ENCODE data around the gene RAB28.

Gene RAB28

GRCh38 chr4:13478131-13478530 lies 6.0 kb downstream of the RAB28 start:
- peaks cover 30% of the 10 kb centered on the region for H3K4me1 ChIP-seq (ENCODE audit: control insufficient read depth, insufficient read depth, low read length, unreplicated experiment)
- H3K27me3 ChIP-seq (ENCODE audit: insufficient read depth, low read length): no peaks in the 10 kb centered on the region
- H3K79me2 ChIP-seq (ENCODE audit: control insufficient read depth, insufficient read depth, low read length, unreplicated experiment): peaks cover 26% of the 10 kb centered on the region
- no peak overlapping the region for H3K4me3 ChIP-seq (ENCODE audit: low read depth, low read length)
- 0 out of 2 replicates have a peak, but pooled peaks cover 7% of the 10 kb centered on the region for H3K36me3 ChIP-seq (ENCODE audit: insufficient read depth, low read length)
- no peak overlapping the region for H3K27ac ChIP-seq (ENCODE audit: low read depth, low read length)
- no peak overlapping the region for H2AFZ ChIP-seq (ENCODE audit: low read length, unreplicated experiment)

- Histone ChIP-seq H3K27me3 (ENCODE audit: insufficient read depth, low read length) (no peaks in the 10 kb centered on the region), H3K79me2 (ENCODE audit: control insufficient read depth, insufficient read depth, low read length, unreplicated experiment) (peaks cover 15% of the 10 kb centered on the region), H3K36me3 (ENCODE audit: insufficient read depth, low read length) (0 out of 2 replicates have a peak, but pooled peaks cover 7% of the 10 kb centered on the region), H3K27ac (ENCODE audit: low read depth, low read length) (no peak overlapping the region), H3K4me3 (ENCODE audit: low read depth, low read length) (no peak overlapping the region), H2AFZ (ENCODE audit: low read length, unreplicated experiment) (no peak overlapping the region), H3K4me1 (ENCODE audit: control insufficient read depth, insufficient read depth, low read length, unreplicated experiment) (peaks cover 20% of the 10 kb centered on the region)
These were observed 7.2 kb downstream of the RAB28 start for GRCh38 chr4:13476915-13477314.

GRCh38 chr4:13476152-13476551 lies 8.0 kb downstream of the RAB28 start:
- no peak overlapping the region for H2AFZ ChIP-seq (ENCODE audit: low read length, unreplicated experiment)
- H3K27ac ChIP-seq (ENCODE audit: low read depth, low read length): no peak overlapping the region
- peaks cover 14% of the 10 kb centered on the region for H3K4me1 ChIP-seq (ENCODE audit: control insufficient read depth, insufficient read depth, low read length, unreplicated experiment)
- no peak overlapping the region for H3K4me3 ChIP-seq (ENCODE audit: low read depth, low read length)
- H3K27me3 ChIP-seq (ENCODE audit: insufficient read depth, low read length): no peaks in the 10 kb centered on the region
- 0 out of 2 replicates have a peak, but pooled peaks cover 7% of the 10 kb centered on the region for H3K36me3 ChIP-seq (ENCODE audit: insufficient read depth, low read length)
- H3K79me2 ChIP-seq (ENCODE audit: control insufficient read depth, insufficient read depth, low read length, unreplicated experiment): peaks cover 11% of the 10 kb centered on the region

- Histone ChIP-seq H3K27ac (ENCODE audit: low read depth, low read length) (no peak overlapping the region), H3K27me3 (ENCODE audit: insufficient read depth, low read length) (no peaks in the 10 kb centered on the region), H3K4me3 (ENCODE audit: low read depth, low read length) (no peak overlapping the region), H3K36me3 (ENCODE audit: insufficient read depth, low read length) (0 out of 2 replicates have a peak, but pooled peaks cover 7% of the 10 kb centered on the region), H3K79me2 (ENCODE audit: control insufficient read depth, insufficient read depth, low read length, unreplicated experiment) (no peaks in the 10 kb centered on the region), H2AFZ (ENCODE audit: low read length, unreplicated experiment) (no peak overlapping the region), H3K4me1 (ENCODE audit: control insufficient read depth, insufficient read depth, low read length, unreplicated experiment) (peaks cover 4% of the 10 kb centered on the region)
These were observed 12.7 kb downstream of the RAB28 start for GRCh38 chr4:13471400-13471799.

GRCh38 chr4:13470379-13470778 lies 13.8 kb downstream of the RAB28 start:
- Histone ChIP-seq H3K79me2 (ENCODE audit: control insufficient read depth, insufficient read depth, low read length, unreplicated experiment) (peaks cover 5% of the 10 kb centered on the region), H2AFZ (ENCODE audit: low read length, unreplicated experiment) (no peak overlapping the region), H3K4me3 (ENCODE audit: low read depth, low read length) (no peak overlapping the region), H3K4me1 (ENCODE audit: control insufficient read depth, insufficient read depth, low read length, unreplicated experiment) (no peaks in the 10 kb centered on the region), H3K36me3 (ENCODE audit: insufficient read depth, low read length) (0 out of 2 replicates have a peak, but pooled peaks cover 7% of the 10 kb centered on the region), H3K27me3 (ENCODE audit: insufficient read depth, low read length) (no peaks in the 10 kb centered on the region), H3K27ac (ENCODE audit: low read depth, low read length) (no peak overlapping the region)

GRCh38 chr4:13464973-13465372 lies 19.2 kb downstream of the RAB28 start:
- Histone ChIP-seq H3K79me2 (ENCODE audit: control insufficient read depth, insufficient read depth, low read length, unreplicated experiment) (peaks cover 14% of the 10 kb centered on the region), H3K4me3 (ENCODE audit: low read depth, low read length) (no peak overlapping the region), H3K4me1 (ENCODE audit: control insufficient read depth, insufficient read depth, low read length, unreplicated experiment) (no peaks in the 10 kb centered on the region), H3K27me3 (ENCODE audit: insufficient read depth, low read length) (no peaks in the 10 kb centered on the region), H3K27ac (ENCODE audit: low read depth, low read length) (no peak overlapping the region), H2AFZ (ENCODE audit: low read length, unreplicated experiment) (no peak overlapping the region), H3K36me3 (ENCODE audit: insufficient read depth, low read length) (no peaks in the 10 kb centered on the region)

- Histone ChIP-seq H2AFZ (ENCODE audit: low read length, unreplicated experiment) (no peak overlapping the region), H3K36me3 (ENCODE audit: insufficient read depth, low read length) (no peaks in the 10 kb centered on the region), H3K79me2 (ENCODE audit: control insufficient read depth, insufficient read depth, low read length, unreplicated experiment) (peaks cover 14% of the 10 kb centered on the region), H3K4me1 (ENCODE audit: control insufficient read depth, insufficient read depth, low read length, unreplicated experiment) (no peaks in the 10 kb centered on the region), H3K4me3 (ENCODE audit: low read depth, low read length) (no peak overlapping the region), H3K27ac (ENCODE audit: low read depth, low read length) (no peak overlapping the region), H3K27me3 (ENCODE audit: insufficient read depth, low read length) (no peaks in the 10 kb centered on the region)
These were observed 19.6 kb downstream of the RAB28 start for GRCh38 chr4:13464543-13464942.

- Histone ChIP-seq H3K27ac (ENCODE audit: low read depth, low read length) (no peak overlapping the region), H3K4me1 (ENCODE audit: control insufficient read depth, insufficient read depth, low read length, unreplicated experiment) (no peaks in the 10 kb centered on the region), H3K79me2 (ENCODE audit: control insufficient read depth, insufficient read depth, low read length, unreplicated experiment) (peaks cover 14% of the 10 kb centered on the region), H3K27me3 (ENCODE audit: insufficient read depth, low read length) (no peaks in the 10 kb centered on the region), H2AFZ (ENCODE audit: low read length, unreplicated experiment) (no peak overlapping the region), H3K36me3 (ENCODE audit: insufficient read depth, low read length) (peaks cover under 1% of the 10 kb centered on the region; the same call in 1 of the 2 replicates), H3K4me3 (ENCODE audit: low read depth, low read length) (no peak overlapping the region)
These were observed 22.8 kb downstream of the RAB28 start for GRCh38 chr4:13461191-13461905.

GRCh38 chr4:13455411-13455810 lies 28.7 kb downstream of the RAB28 start:
- H2AFZ ChIP-seq (ENCODE audit: low read length, unreplicated experiment): no peak overlapping the region
- no peak overlapping the region for H3K27ac ChIP-seq (ENCODE audit: low read depth, low read length)
- no peaks in the 10 kb centered on the region for H3K27me3 ChIP-seq (ENCODE audit: insufficient read depth, low read length)
- H3K36me3 ChIP-seq (ENCODE audit: insufficient read depth, low read length): peaks cover 19% of the 10 kb centered on the region
- no peaks in the 10 kb centered on the region for H3K4me1 ChIP-seq (ENCODE audit: control insufficient read depth, insufficient read depth, low read length, unreplicated experiment)
- no peaks in the 10 kb centered on the region for H3K79me2 ChIP-seq (ENCODE audit: control insufficient read depth, insufficient read depth, low read length, unreplicated experiment)
- H3K4me3 ChIP-seq (ENCODE audit: low read depth, low read length): no peak overlapping the region

GRCh38 chr4:13454786-13455185 lies 29.4 kb downstream of the RAB28 start:
- Histone ChIP-seq H2AFZ (ENCODE audit: low read length, unreplicated experiment) (no peak overlapping the region), H3K27me3 (ENCODE audit: insufficient read depth, low read length) (no peaks in the 10 kb centered on the region), H3K4me3 (ENCODE audit: low read depth, low read length) (no peak overlapping the region), H3K27ac (ENCODE audit: low read depth, low read length) (no peak overlapping the region), H3K36me3 (ENCODE audit: insufficient read depth, low read length) (peaks cover 19% of the 10 kb centered on the region), H3K79me2 (ENCODE audit: control insufficient read depth, insufficient read depth, low read length, unreplicated experiment) (no peaks in the 10 kb centered on the region), H3K4me1 (ENCODE audit: control insufficient read depth, insufficient read depth, low read length, unreplicated experiment) (no peaks in the 10 kb centered on the region)

GRCh38 chr4:13452927-13453579 lies 31.1 kb downstream of the RAB28 start:
- Histone ChIP-seq H3K4me1 (ENCODE audit: control insufficient read depth, insufficient read depth, low read length, unreplicated experiment) (no peaks in the 10 kb centered on the region), H3K27ac (ENCODE audit: low read depth, low read length) (no peak overlapping the region), H3K4me3 (ENCODE audit: low read depth, low read length) (no peak overlapping the region), H3K36me3 (ENCODE audit: insufficient read depth, low read length) (peaks cover 19% of the 10 kb centered on the region; the same call in 1 of the 2 replicates), H3K27me3 (ENCODE audit: insufficient read depth, low read length) (no peaks in the 10 kb centered on the region), H3K79me2 (ENCODE audit: control insufficient read depth, insufficient read depth, low read length, unreplicated experiment) (no peaks in the 10 kb centered on the region), H2AFZ (ENCODE audit: low read length, unreplicated experiment) (no peak overlapping the region)

Data from ACC112 (cell line).